Osteocyte (in vitro differentiated cells): Measurements from ENCODE around the gene ZDHHC14. TPM values are rescaled to one million over a fixed set of nuclear protein-coding genes. Genes with fewer than 3 reads are reported as not detected.
A peak's percentile ranks its signal among the peaks of the same experiment; 100 is the strongest.

Experiments
- DNase-seq: peaks from one replicate; pipeline ENCODE4 v3.0.0; 2021; ENCODE audit warnings: mixed read lengths; ENCODE audit not compliant: unreplicated experiment; ENCODE audit errors: extremely low spot score
- H3K27ac Mint-ChIP-seq: one replicate; pipeline ENCODE4 v1.8.0; 2021; ENCODE audit warnings: mild to moderate bottlenecking, mixed read lengths; ENCODE audit not compliant: unreplicated experiment
- H3K27me3 Mint-ChIP-seq: one replicate; pipeline ENCODE4 v1.8.0; 2021; ENCODE audit warnings: mixed read lengths; ENCODE audit not compliant: unreplicated experiment
- H3K36me3 Mint-ChIP-seq: one replicate; pipeline ENCODE4 v1.8.0; 2021; ENCODE audit warnings: mixed read lengths; ENCODE audit not compliant: unreplicated experiment
- H3K4me1 Mint-ChIP-seq: one replicate; pipeline ENCODE4 v1.8.0; 2021; ENCODE audit warnings: mixed read lengths; ENCODE audit not compliant: unreplicated experiment
- H3K4me3 Mint-ChIP-seq: one replicate; pipeline ENCODE4 v1.8.0; 2021; ENCODE audit warnings: mild to moderate bottlenecking, moderate library complexity, mixed read lengths; ENCODE audit not compliant: unreplicated experiment
- H3K9me3 Mint-ChIP-seq: one replicate; pipeline ENCODE4 v1.8.0; 2021; ENCODE audit warnings: mixed read lengths; ENCODE audit not compliant: unreplicated experiment
- CTCF ChIP-seq: fragments of 200-600 bp; sonication (generic); IDR thresholded peaks from 2 replicates; pipeline ENCODE4 v1.5.0; 2021; ENCODE audit warnings: antibody characterized with exemption, mild to moderate bottlenecking, moderate library complexity
- total RNA-seq: library from RNA; stranded (reverse); gene quantifications from 2 replicates; pipeline ENCODE4 v1.2.1, GENCODE V29; 2021

The ZDHHC14 gene
- total RNA-seq, 1 donor from 2014 or later: 9.1 TPM

- Mint-ChIP-seq H3K9me3 (no peaks in the 10 kb centered on the region), H3K36me3 (peaks cover 4% of the 10 kb centered on the region), H3K4me1 (no peaks in the 10 kb centered on the region), H3K27me3 (no peaks in the 10 kb centered on the region), H3K27ac (no peak overlapping the region), H3K4me3 (no peak overlapping the region)
- TF ChIP-seq CTCF: no peak
- DNase-seq: peak; percentile 34
These were observed 169.4 kb downstream of the ZDHHC14 start for GRCh38 chr6:157550114-157550989.

- Mint-ChIP-seq H3K36me3 (no peaks in the 10 kb centered on the region), H3K4me1 (no peaks in the 10 kb centered on the region), H3K4me3 (no peak overlapping the region), H3K9me3 (no peaks in the 10 kb centered on the region), H3K27me3 (no peaks in the 10 kb centered on the region), H3K27ac (no peak overlapping the region)
- DNase-seq: peak; percentile 63
- TF ChIP-seq CTCF: no peak
These were observed 170.2 kb downstream of the ZDHHC14 start for GRCh38 chr6:157551041-157551832.

DNA sequence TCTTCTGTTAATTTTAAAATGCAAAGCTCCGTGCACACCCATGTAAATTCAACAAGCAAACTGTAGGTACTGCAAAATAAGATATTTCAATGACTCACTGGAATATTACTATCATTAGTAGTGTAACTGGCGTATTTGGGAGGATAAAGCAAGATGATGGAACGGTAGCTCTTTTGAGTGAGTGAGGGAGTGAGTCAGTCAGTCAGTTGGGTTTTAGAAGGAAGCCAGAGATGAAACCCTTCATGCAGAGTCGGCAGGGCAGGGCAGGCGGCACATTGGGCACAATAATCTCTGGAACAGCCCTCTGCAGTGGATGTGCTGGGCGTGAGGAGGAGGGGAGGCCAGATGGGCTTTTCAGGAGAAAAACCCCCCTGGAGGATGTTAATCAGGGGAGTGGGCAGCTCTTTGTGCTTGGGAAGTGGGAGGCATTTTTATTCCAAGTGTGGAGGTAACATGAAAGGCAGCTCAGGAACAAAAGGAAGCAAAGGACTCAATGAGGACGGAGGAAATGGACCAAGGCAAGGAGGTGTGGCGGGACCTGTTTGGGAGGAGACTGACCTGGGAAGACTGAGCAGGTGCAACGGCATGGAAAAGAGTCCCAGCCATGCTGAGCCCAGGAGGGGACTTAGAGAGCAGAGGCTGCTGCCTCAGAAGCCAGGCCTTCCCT is 171.2 kb downstream of the ZDHHC14 start:
- H3K9me3 Mint-ChIP-seq: no peaks in the 10 kb centered on the region
- H3K4me3 Mint-ChIP-seq: no peak overlapping the region
- no peaks in the 10 kb centered on the region for H3K27me3 Mint-ChIP-seq
- H3K4me1 Mint-ChIP-seq: peaks cover 2% of the 10 kb centered on the region
- H3K36me3 Mint-ChIP-seq: no peaks in the 10 kb centered on the region
- no peak for TF ChIP-seq CTCF
- no peak overlapping the region for H3K27ac Mint-ChIP-seq
- DNase-seq: peak; percentile 73

- no peak for TF ChIP-seq CTCF
- H3K9me3 Mint-ChIP-seq: no peaks in the 10 kb centered on the region
- peaks cover 2% of the 10 kb centered on the region for H3K4me1 Mint-ChIP-seq
- H3K36me3 Mint-ChIP-seq: no peaks in the 10 kb centered on the region
- DNase-seq: peak; percentile 59
- no peak overlapping the region for H3K4me3 Mint-ChIP-seq
- H3K27ac Mint-ChIP-seq: no peak overlapping the region
- H3K27me3 Mint-ChIP-seq: no peaks in the 10 kb centered on the region
These were observed 172.0 kb downstream of the ZDHHC14 start for GRCh38 chr6:157552820-157553485.
